IMR-90 (cell line): ENCODE results near the gene ABCA12. TPM values are rescaled to one million over a fixed set of nuclear protein-coding genes. Genes with fewer than 3 reads are reported as not detected.

Experiments used
- ATAC-seq: fragments of 200-7000 bp; cut with Tn5 transposase; 2 replicates; pipeline ENCODE4 v1.9.1; 2020; ENCODE audit warnings: low read depth, mild to moderate bottlenecking, moderate library complexity
- BruUV-seq: library from RNA; stranded (reverse); fragments of 400-500 nt; replicated peaks from 2 replicates; lab custom pipeline; 2021; lab: Mats Ljungman, UMichigan
- CTCF ChIA-PET: fragments of 300-600 bp; formaldehyde crosslinking; extraction: SDS; loops from one replicate; lab custom pipeline; 2021; ENCODE audit warnings: antibody characterized with exemption; lab: Yijun Ruan, JAX
- POLR2A ChIA-PET: fragments of 300-600 bp; sonication (Branson Sonifier 250); formaldehyde crosslinking; loops from one replicate; lab custom pipeline; 2022; ENCODE audit warnings: antibody characterized with exemption; ENCODE audit not compliant: unreplicated experiment; lab: Charles Lee
- DNase-seq: peaks from one replicate; pipeline ENCODE4 v3.0.0; 2013
- H2AFZ ChIP-seq: replicated peaks from 2 replicates; pipeline ENCODE3; 2013; ENCODE audit warnings: low read length, mild to moderate bottlenecking; ENCODE audit not compliant: poor library complexity
- H2AK5ac ChIP-seq: 2 replicates; pipeline ENCODE4 v1.6.1; 2013; ENCODE audit warnings: low read depth, low read length, inconsistent platforms
- H2AK9ac ChIP-seq: replicated peaks from 2 replicates; pipeline ENCODE3; 2013; ENCODE audit warnings: mild to moderate bottlenecking, low read depth, low read length, moderate library complexity; ENCODE audit not compliant: poor library complexity
- H2BK120ac ChIP-seq: 2 replicates; pipeline ENCODE4 v1.6.1; 2013; ENCODE audit warnings: low read depth, low read length, inconsistent platforms
- H2BK15ac ChIP-seq: 3 replicates; pipeline ENCODE4 v1.6.1; 2013; ENCODE audit warnings: low read depth, low read length, inconsistent platforms
- H2BK20ac ChIP-seq: 2 replicates; pipeline ENCODE4 v1.6.1; 2013; ENCODE audit warnings: low read depth, mild to moderate bottlenecking, inconsistent platforms, low read length, moderate library complexity
- H2BK5ac ChIP-seq: 2 replicates; pipeline ENCODE4 v1.6.1; 2013; ENCODE audit warnings: mild to moderate bottlenecking, low read depth, low read length, inconsistent platforms; ENCODE audit not compliant: poor library complexity, severe bottlenecking
- H3K14ac ChIP-seq: replicated peaks from 2 replicates; pipeline ENCODE4 v1.6.1; 2013; ENCODE audit warnings: low read depth, low read length, inconsistent platforms
- H3K18ac ChIP-seq: 2 replicates; pipeline ENCODE4 v1.6.1; 2013; ENCODE audit warnings: low read depth, low read length, control low read depth
- H3K23ac ChIP-seq: 2 replicates; pipeline ENCODE4 v1.6.1; 2013; ENCODE audit warnings: low read depth, low read length, inconsistent platforms
- H3K27ac ChIP-seq: 2 replicates; pipeline ENCODE4 v1.5.1; 2013; ENCODE audit warnings: mild to moderate bottlenecking, control low read depth, low read length; ENCODE audit not compliant: insufficient read depth
- H3K27me3 ChIP-seq: 2 replicates; pipeline ENCODE4 v1.6.1; 2013; ENCODE audit warnings: low read length; ENCODE audit not compliant: control insufficient read depth, insufficient read depth
- H3K36me3 ChIP-seq: 2 replicates; pipeline ENCODE4 v1.6.1; 2013; ENCODE audit warnings: low read length, mixed read lengths; ENCODE audit not compliant: control insufficient read depth, insufficient read depth
- H3K4ac ChIP-seq: 2 replicates; pipeline ENCODE4 v1.6.1; 2013; ENCODE audit warnings: low read depth, low read length, inconsistent platforms
- H3K4me1 ChIP-seq: 2 replicates; pipeline ENCODE4 v1.6.1; 2013; ENCODE audit warnings: low read length, mixed read lengths; ENCODE audit not compliant: control insufficient read depth, insufficient read depth
- H3K4me2 ChIP-seq: 2 replicates; pipeline ENCODE4 v1.6.1; 2013; ENCODE audit warnings: low read depth, mild to moderate bottlenecking, control low read depth, low read length, moderate library complexity
- H3K4me3 ChIP-seq: 2 replicates; pipeline ENCODE4 v1.5.1; 2013; ENCODE audit warnings: low read depth, mild to moderate bottlenecking, control low read depth, low read length, moderate library complexity; ENCODE audit not compliant: insufficient read depth
- H3K56ac ChIP-seq: 2 replicates; pipeline ENCODE4 v1.6.1; 2013; ENCODE audit warnings: low read length, inconsistent platforms; ENCODE audit not compliant: insufficient read depth; ENCODE audit errors: extremely low read depth
- H3K79me1 ChIP-seq, 2 experiments: 2 replicates each; pipeline ENCODE4 v1.6.1; 2013; ENCODE audit warnings: low read length in 2 of 2, inconsistent platforms in 1 of 2, low read depth in 1 of 2
- H3K9ac ChIP-seq: 2 replicates; pipeline ENCODE4 v1.6.1; 2013; ENCODE audit warnings: low read depth, low read length, control low read depth
- H3K9me1 ChIP-seq: 2 replicates; pipeline ENCODE4 v1.6.1; 2013; ENCODE audit warnings: low read length, inconsistent platforms; ENCODE audit not compliant: insufficient read depth
- H3K9me3 ChIP-seq: 2 replicates; pipeline ENCODE4 v1.6.1; 2013; ENCODE audit warnings: low read length; ENCODE audit not compliant: control insufficient read depth, insufficient read depth
- H4K20me1 ChIP-seq: 2 replicates; pipeline ENCODE4 v1.6.1; 2013; ENCODE audit warnings: low read length, inconsistent platforms; ENCODE audit not compliant: insufficient read depth
- H4K5ac ChIP-seq: 2 replicates; pipeline ENCODE4 v1.6.1; 2013; ENCODE audit warnings: mild to moderate bottlenecking, low read depth, low read length, control low read depth
- H4K8ac ChIP-seq, 2 experiments: 2 replicates each; pipeline ENCODE4 v1.6.1; 2013; ENCODE audit warnings: low read depth in 2 of 2, low read length in 2 of 2, control low read depth in 1 of 2, inconsistent platforms in 1 of 2
- H4K91ac ChIP-seq: 2 replicates; pipeline ENCODE4 v1.6.1; 2013; ENCODE audit warnings: low read depth, low read length, inconsistent platforms; ENCODE audit not compliant: insufficient read depth
- BHLHE40 ChIP-seq: fragments of 150-350 bp; IDR thresholded peaks from 2 replicates; pipeline ENCODE4 v1.6.1; 2016; ENCODE audit warnings: mild to moderate bottlenecking, low read depth, low read length
- CHD1 ChIP-seq: IDR thresholded peaks from 2 replicates; pipeline ENCODE4 v1.6.1; 2012; ENCODE audit warnings: low read depth, low read length, improper control_type of control experiment
- MAFK ChIP-seq: IDR thresholded peaks from 2 replicates; pipeline ENCODE4 v1.6.1; 2012; ENCODE audit warnings: low read depth, low read length, improper control_type of control experiment
- MAZ ChIP-seq: IDR thresholded peaks from 2 replicates; pipeline ENCODE4 v1.6.1; 2012; ENCODE audit warnings: low read depth, mild to moderate bottlenecking, low read length, improper control_type of control experiment, moderate library complexity, borderline replicate concordance
- MXI1 ChIP-seq: IDR thresholded peaks from 2 replicates; pipeline ENCODE4 v1.6.1; 2012; ENCODE audit warnings: low read depth, mild to moderate bottlenecking, low read length, moderate library complexity, borderline replicate concordance
- POLR2A ChIP-seq: IDR thresholded peaks from 2 replicates; pipeline ENCODE4 v1.6.1; 2012; ENCODE audit warnings: mild to moderate bottlenecking, low read depth, low read length
- RAD21 ChIP-seq: IDR thresholded peaks from 2 replicates; pipeline ENCODE4 v1.6.1; 2012; ENCODE audit warnings: low read length, improper control_type of control experiment
- RCOR1 ChIP-seq: IDR thresholded peaks from 2 replicates; pipeline ENCODE4 v1.6.1; 2012; ENCODE audit warnings: mild to moderate bottlenecking, low read length, improper control_type of control experiment; ENCODE audit not compliant: insufficient replicate concordance
- RFX5 ChIP-seq: IDR thresholded peaks from 2 replicates; pipeline ENCODE4 v1.8.0; 2012; ENCODE audit warnings: low read depth, mild to moderate bottlenecking, low read length, moderate library complexity
- SMC3 ChIP-seq: fragments of 150-350 bp; IDR thresholded peaks from 2 replicates; pipeline ENCODE4 v1.6.1; 2016; ENCODE audit warnings: low read depth, mild to moderate bottlenecking, antibody characterized with exemption, low read length, moderate library complexity
- WGBS, 2 experiments: methylation state at CpG; one replicate each; pipeline versions ENCODE4 v1.1.5 to v1.1.7; 2013; ENCODE audit warnings: missing lambda C conversion rate in 2 of 2; ENCODE audit not compliant: insufficient read length in 1 of 2; ENCODE audit errors: extremely low coverage in 2 of 2; 5-methylcytosine and 5-hydroxymethylcytosine counted together
- dilution Hi-C: fragments of 300-500 bp; cut with HindIII; formaldehyde crosslinking; loops from one replicate; pipeline ENCODE4 v1.14.3; 2018; ENCODE audit warnings: low sequenced_read_pairs; ENCODE audit not compliant: unreplicated experiment
- in situ Hi-C: fragments of 300-500 bp; cut with MboI; formaldehyde crosslinking; loops from 3 replicates; pipeline ENCODE4 v1.14.3; 2019; ENCODE audit warnings: low sequenced_read_pairs, inconsistent platforms, mixed read lengths
- intact Hi-C: fragments of 100-400 bp; cut with micrococcal nuclease; formaldehyde crosslinking; loops from 2 replicates; pipeline ENCODE4 v1.10.0; 2022
- polyA plus RNA-seq, 3 experiments: library from polyadenylated mRNA; depleted of rRNA; stranded (reverse); fragments of >200 nt; gene quantifications; 2 replicates each; pipeline ENCODE4 v1.2.3, GENCODE V29; 2012; ENCODE audit warnings: low replicate concordance in 1 of 3
- total RNA-seq: library from RNA; depleted of rRNA; stranded (reverse); fragments of >200 nt; gene quantifications from 2 replicates; pipeline ENCODE4 v1.2.3, GENCODE V29; 2012
- TF ChIP-seq, protein P1 (sequence below): fragments of 150-350 bp; IDR thresholded peaks from 2 replicates; pipeline ENCODE4 v1.6.1; 2016; ENCODE audit warnings: low read depth, mild to moderate bottlenecking, low read length, moderate library complexity, borderline replicate concordance
- TF ChIP-seq, protein P2 (sequence below): conservative IDR thresholded peaks from 2 replicates; pipeline ENCODE4 v1.5.1; 2012; ENCODE audit warnings: mild to moderate bottlenecking, low read depth, low read length, improper control_type of control experiment
- TF ChIP-seq, protein P3 (sequence below): fragments of 150-350 bp; IDR thresholded peaks from 2 replicates; pipeline ENCODE4 v1.6.1; 2017; ENCODE audit warnings: mild to moderate bottlenecking, antibody characterized with exemption, low read length, low read depth

The ABCA12 gene
- total and polyA plus RNA-seq, 2 of the 4 experiments (the other 2 are of a cell fraction), result under 0.01 TPM; not detected in 1

DNA sequence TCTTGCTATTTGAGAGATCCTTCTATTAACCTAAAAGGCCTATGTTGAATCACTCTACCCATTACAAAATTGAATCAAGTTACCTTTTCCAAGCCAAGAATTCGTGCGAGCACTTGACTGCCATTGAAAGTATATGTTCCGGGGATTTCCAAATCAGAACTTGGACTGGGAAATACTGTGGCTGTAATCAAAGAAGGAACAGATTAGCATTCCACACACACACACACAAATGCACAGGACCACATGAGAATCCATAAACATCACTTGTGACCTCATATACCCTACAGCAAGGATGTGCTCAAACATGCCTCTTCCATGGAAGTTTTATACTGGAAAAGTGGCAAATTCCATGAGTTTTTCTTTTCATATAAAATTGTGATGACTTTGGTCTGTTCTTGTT lies 86.0 kb downstream of the ABCA12 start:
- no peak overlapping the region for H2BK20ac ChIP-seq
- no peak overlapping the region for H3K9ac ChIP-seq
- no peaks in the 10 kb centered on the region for H3K27me3 ChIP-seq
- H2BK15ac ChIP-seq, result no peak overlapping the region
- H4K8ac ChIP-seq, result no peak overlapping the region
- BruUV-seq, result no TSS peak
- no peak overlapping the region for H3K14ac ChIP-seq
- ChIA-PET POLR2A (no interaction called here), CTCF (no interaction called here)
- H3K9me3 ChIP-seq, result no peaks in the 10 kb centered on the region
- no peak overlapping the region for H3K4me2 ChIP-seq
- no peak overlapping the region for H3K23ac ChIP-seq
- WGBS, 2 experiments, result no CpG with 5 or more reads among the region's 3 CpGs
- H2AFZ ChIP-seq, result no peak overlapping the region
- dilution Hi-C loops, result no loop called here
- H4K20me1 ChIP-seq, result no peaks in the 10 kb centered on the region
- H2AK9ac ChIP-seq, result no peak overlapping the region
- H2BK5ac ChIP-seq, result no peak overlapping the region
- no peaks in the 10 kb centered on the region for H3K9me1 ChIP-seq
- no peak for TF ChIP-seq MAZ
- no peak for TF ChIP-seq POLR2A
- TF ChIP-seq SMC3, result no peak
- TF ChIP-seq, protein P1, sequence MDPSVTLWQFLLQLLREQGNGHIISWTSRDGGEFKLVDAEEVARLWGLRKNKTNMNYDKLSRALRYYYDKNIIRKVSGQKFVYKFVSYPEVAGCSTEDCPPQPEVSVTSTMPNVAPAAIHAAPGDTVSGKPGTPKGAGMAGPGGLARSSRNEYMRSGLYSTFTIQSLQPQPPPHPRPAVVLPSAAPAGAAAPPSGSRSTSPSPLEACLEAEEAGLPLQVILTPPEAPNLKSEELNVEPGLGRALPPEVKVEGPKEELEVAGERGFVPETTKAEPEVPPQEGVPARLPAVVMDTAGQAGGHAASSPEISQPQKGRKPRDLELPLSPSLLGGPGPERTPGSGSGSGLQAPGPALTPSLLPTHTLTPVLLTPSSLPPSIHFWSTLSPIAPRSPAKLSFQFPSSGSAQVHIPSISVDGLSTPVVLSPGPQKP, result no peak
- TF ChIP-seq, protein P2, sequence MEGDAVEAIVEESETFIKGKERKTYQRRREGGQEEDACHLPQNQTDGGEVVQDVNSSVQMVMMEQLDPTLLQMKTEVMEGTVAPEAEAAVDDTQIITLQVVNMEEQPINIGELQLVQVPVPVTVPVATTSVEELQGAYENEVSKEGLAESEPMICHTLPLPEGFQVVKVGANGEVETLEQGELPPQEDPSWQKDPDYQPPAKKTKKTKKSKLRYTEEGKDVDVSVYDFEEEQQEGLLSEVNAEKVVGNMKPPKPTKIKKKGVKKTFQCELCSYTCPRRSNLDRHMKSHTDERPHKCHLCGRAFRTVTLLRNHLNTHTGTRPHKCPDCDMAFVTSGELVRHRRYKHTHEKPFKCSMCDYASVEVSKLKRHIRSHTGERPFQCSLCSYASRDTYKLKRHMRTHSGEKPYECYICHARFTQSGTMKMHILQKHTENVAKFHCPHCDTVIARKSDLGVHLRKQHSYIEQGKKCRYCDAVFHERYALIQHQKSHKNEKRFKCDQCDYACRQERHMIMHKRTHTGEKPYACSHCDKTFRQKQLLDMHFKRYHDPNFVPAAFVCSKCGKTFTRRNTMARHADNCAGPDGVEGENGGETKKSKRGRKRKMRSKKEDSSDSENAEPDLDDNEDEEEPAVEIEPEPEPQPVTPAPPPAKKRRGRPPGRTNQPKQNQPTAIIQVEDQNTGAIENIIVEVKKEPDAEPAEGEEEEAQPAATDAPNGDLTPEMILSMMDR, result no peak
- TF ChIP-seq MAFK, result no peak
- TF ChIP-seq CHD1, result no peak
- TF ChIP-seq RFX5, result no peak
- TF ChIP-seq MXI1, result no peak
- TF ChIP-seq RAD21, result no peak
- TF ChIP-seq RCOR1, result no peak
- TF ChIP-seq BHLHE40, result no peak
- TF ChIP-seq, protein P3, sequence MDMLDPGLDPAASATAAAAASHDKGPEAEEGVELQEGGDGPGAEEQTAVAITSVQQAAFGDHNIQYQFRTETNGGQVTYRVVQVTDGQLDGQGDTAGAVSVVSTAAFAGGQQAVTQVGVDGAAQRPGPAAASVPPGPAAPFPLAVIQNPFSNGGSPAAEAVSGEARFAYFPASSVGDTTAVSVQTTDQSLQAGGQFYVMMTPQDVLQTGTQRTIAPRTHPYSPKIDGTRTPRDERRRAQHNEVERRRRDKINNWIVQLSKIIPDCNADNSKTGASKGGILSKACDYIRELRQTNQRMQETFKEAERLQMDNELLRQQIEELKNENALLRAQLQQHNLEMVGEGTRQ, result no peak
- ATAC-seq (no peak), DNase-seq (no peak)
- no peaks in the 10 kb centered on the region for H3K4me1 ChIP-seq
- H3K4me3 ChIP-seq, result no peak overlapping the region
- H2AK5ac ChIP-seq, result no peak overlapping the region
- H3K56ac ChIP-seq, result no peak overlapping the region
- no peak overlapping the region for H4K5ac ChIP-seq
- intact Hi-C loops, result no loop called here
- no peak overlapping the region for H2BK120ac ChIP-seq
- no peak overlapping the region for H3K4ac ChIP-seq
- H3K79me1 ChIP-seq, result no peaks in the 10 kb centered on the region
- in situ Hi-C loops, result no loop called here
- no peak overlapping the region for H3K18ac ChIP-seq
- H3K36me3 ChIP-seq, result no peaks in the 10 kb centered on the region
- no peak overlapping the region for H4K91ac ChIP-seq
- no peak overlapping the region for H3K27ac ChIP-seq
